ENCODE results near the gene RCL1.

The RCL1 gene

GRCh38 chr9:4803670-4804530 lies 11.2 kb downstream of the RCL1 start:
- TF ChIP-seq CTCF (IDR thresholded peaks at IDR 0.05; ENCODE audit: extremely low read depth, missing control alignments): no peak
- DNase-seq (ENCODE audit: low spot score): no peak

GRCh38 chr9:4804531-4805016 lies 11.8 kb downstream of the RCL1 start:
- no peak for TF ChIP-seq CTCF (IDR thresholded peaks at IDR 0.05; ENCODE audit: extremely low read depth, missing control alignments)
- no peak for DNase-seq (ENCODE audit: low spot score)

GRCh38 chr9:4805191-4805918 lies 12.6 kb downstream of the RCL1 start:
- DNase-seq (ENCODE audit: low spot score): no peak

GRCh38 chr9:4810565-4810964 lies 17.8 kb downstream of the RCL1 start:
- TF ChIP-seq CTCF (IDR thresholded peaks at IDR 0.05; ENCODE audit: extremely low read depth, missing control alignments): no peak
- DNase-seq (ENCODE audit: low spot score): no peak

More at GRCh38 chr9:4805191-4805918, 12.6 kb downstream of the RCL1 start:
- TF ChIP-seq CTCF (IDR thresholded peaks at IDR 0.05; ENCODE audit: extremely low read depth, missing control alignments): no peak

- TF ChIP-seq CTCF (IDR thresholded peaks at IDR 0.05; ENCODE audit: extremely low read depth, missing control alignments): no peak
These were observed 19.1 kb downstream of the RCL1 start for GRCh38 chr9:4811824-4812223.

GRCh38 chr9:4812858-4813257 lies 20.1 kb downstream of the RCL1 start:
- no peak for TF ChIP-seq CTCF (IDR thresholded peaks at IDR 0.05; ENCODE audit: extremely low read depth, missing control alignments)
- no peak for DNase-seq (ENCODE audit: low spot score)

More at GRCh38 chr9:4811824-4812223, 19.1 kb downstream of the RCL1 start:
- no peak for DNase-seq (ENCODE audit: low spot score)

- TF ChIP-seq CTCF (IDR thresholded peaks at IDR 0.05; ENCODE audit: extremely low read depth, missing control alignments): no peak
- DNase-seq (ENCODE audit: low spot score): no peak
These were observed 22.2 kb downstream of the RCL1 start for GRCh38 chr9:4814913-4815312.

Measured in GM20000 (cell line).